ENCODE measurements around the gene ZC3H12A. TPM values are rescaled to one million over a fixed set of nuclear protein-coding genes. Genes with fewer than 3 reads are reported as not detected.

ZC3H12A gene
- total RNA-seq, 1 experiment from 2014 or later, result 6.7 TPM

DNA sequence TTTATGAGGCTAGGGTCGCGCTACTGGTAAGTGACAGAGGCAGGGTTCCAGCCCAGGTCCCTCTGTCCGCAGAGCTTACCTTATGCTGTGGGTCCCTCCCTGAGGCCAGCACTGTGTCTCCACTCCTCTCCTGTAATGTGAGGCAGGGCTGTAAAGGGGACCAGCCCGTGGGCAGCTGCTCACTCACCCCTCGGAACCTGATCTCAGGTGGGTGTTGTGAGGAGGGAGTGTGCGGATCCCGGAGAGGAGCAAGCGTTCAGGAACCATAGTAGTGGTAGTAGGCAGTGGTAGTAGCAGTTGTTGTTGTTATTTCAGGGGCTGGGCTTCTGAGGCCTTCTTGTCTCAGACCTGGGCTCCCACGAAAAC, 1.7 kb downstream of the ZC3H12A start:
- Histone ChIP-seq H3K9me3 (ENCODE audit: control insufficient read depth, low read depth, low read length) (no peaks in the 10 kb centered on the region), H3K14ac (ENCODE audit: insufficient read depth, low read length) (no peak overlapping the region), H3K4me1 (ENCODE audit: insufficient read depth, low read length) (peaks cover 17% of the 10 kb centered on the region; the same call in 1 of the 2 replicates), H3K23me2 (ENCODE audit: insufficient read length, low read depth, low read length, poor library complexity, severe bottlenecking) (peaks cover 13% of the 10 kb centered on the region), H4K20me1 (ENCODE audit: control insufficient read depth, insufficient read depth, insufficient read length) (no peaks in the 10 kb centered on the region), H3K4me2 (ENCODE audit: insufficient read depth, insufficient read length, low read length) (peak overlapping the region; percentile 6), H2BK20ac (ENCODE audit: low read depth, low read length, poor library complexity, severe bottlenecking) (no peak overlapping the region), H2BK15ac (ENCODE audit: low read depth, low read length) (no peak overlapping the region), H4K8ac (replicated peaks; ENCODE audit: insufficient read length, low read depth, low read length) (no peak overlapping the region), H4K91ac (ENCODE audit: insufficient read length, low read depth, low read length) (no peak overlapping the region), H2BK12ac (ENCODE audit: insufficient read length, low read depth, low read length) (no peak overlapping the region), H3K27ac (ENCODE audit: insufficient read length, low read depth, low read length) (no peak overlapping the region), H2AFZ (ENCODE audit: low read length) (no peak overlapping the region), H3K4ac (ENCODE audit: low read depth, low read length) (no peak overlapping the region), H3T11ph (ENCODE audit: low read length) (no peak overlapping the region), H3K56ac (ENCODE audit: insufficient read length, low read depth, low read length) (no peak overlapping the region), H3K9ac (ENCODE audit: extremely low read depth, insufficient read length, low read length) (no peak overlapping the region), H2AK5ac (ENCODE audit: insufficient read length, low read length) (no peak overlapping the region), H4K5ac (ENCODE audit: insufficient read length, low read depth, low read length) (no peak overlapping the region), H3K79me1 (ENCODE audit: insufficient read depth, low read depth, low read length, poor library complexity, severe bottlenecking) (no peaks in the 10 kb centered on the region), H2BK5ac (ENCODE audit: insufficient read length, low read length) (no peak overlapping the region), H3K27me3 (ENCODE audit: insufficient read depth, low read length) (peaks cover 4% of the 10 kb centered on the region; the same call in 1 of the 2 replicates), H3K18ac (ENCODE audit: insufficient read length, low read depth, low read length) (no peak overlapping the region), H2BK120ac (ENCODE audit: low read depth, low read length, poor library complexity, severe bottlenecking) (no peak overlapping the region), H3K79me2 (ENCODE audit: insufficient read depth, low read length) (peaks cover 3% of the 10 kb centered on the region; the same call in 1 of the 2 replicates), H3K23ac (ENCODE audit: insufficient read length, low read depth, low read length) (no peak overlapping the region)
- TF ChIP-seq, protein P1, sequence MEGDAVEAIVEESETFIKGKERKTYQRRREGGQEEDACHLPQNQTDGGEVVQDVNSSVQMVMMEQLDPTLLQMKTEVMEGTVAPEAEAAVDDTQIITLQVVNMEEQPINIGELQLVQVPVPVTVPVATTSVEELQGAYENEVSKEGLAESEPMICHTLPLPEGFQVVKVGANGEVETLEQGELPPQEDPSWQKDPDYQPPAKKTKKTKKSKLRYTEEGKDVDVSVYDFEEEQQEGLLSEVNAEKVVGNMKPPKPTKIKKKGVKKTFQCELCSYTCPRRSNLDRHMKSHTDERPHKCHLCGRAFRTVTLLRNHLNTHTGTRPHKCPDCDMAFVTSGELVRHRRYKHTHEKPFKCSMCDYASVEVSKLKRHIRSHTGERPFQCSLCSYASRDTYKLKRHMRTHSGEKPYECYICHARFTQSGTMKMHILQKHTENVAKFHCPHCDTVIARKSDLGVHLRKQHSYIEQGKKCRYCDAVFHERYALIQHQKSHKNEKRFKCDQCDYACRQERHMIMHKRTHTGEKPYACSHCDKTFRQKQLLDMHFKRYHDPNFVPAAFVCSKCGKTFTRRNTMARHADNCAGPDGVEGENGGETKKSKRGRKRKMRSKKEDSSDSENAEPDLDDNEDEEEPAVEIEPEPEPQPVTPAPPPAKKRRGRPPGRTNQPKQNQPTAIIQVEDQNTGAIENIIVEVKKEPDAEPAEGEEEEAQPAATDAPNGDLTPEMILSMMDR (conservative IDR thresholded peaks at IDR 0.05), result no peak
- peaks cover 18% of the 10 kb centered on the region for H3K27me3 Mint-ChIP-seq (ENCODE audit: low read depth)
- peaks cover 48 to 59% of the 10 kb centered on the region in 2 experiments for H3K4me1 Mint-ChIP-seq
- H3K27ac Mint-ChIP-seq, result peak overlapping the region in 1 of 3 experiments; percentile 89; a peak in 2 of 7 replicates
- no peak for DNase-seq
- WGBS (ENCODE audit: extremely low coverage, insufficient read length, low lambda C conversion rate), result no CpG with 5 or more reads among the region's 9 CpGs
- H3K36me3 Mint-ChIP-seq (ENCODE audit: insufficient read depth in 1 of 3, low read depth in 3 of 3), result peaks cover 11 to 23% (median 12%) of the 10 kb centered on the region in 3 experiments; a peak in 6 of 7 replicates
- H3K9me3 Mint-ChIP-seq, result no peaks in the 10 kb centered on the region
- peak overlapping the region; percentile 71 to 82; a peak in 4 of 5 replicates for H3K4me3 Mint-ChIP-seq

All from H9 (cell line).